Astrocyte of the cerebellum (primary cell): Measurements from ENCODE around the gene GKAP1.
"Not testable (repeated sequence)": the region's sequence is repeated elsewhere in the genome, so short reads cannot be mapped to it uniquely, and the experiment has no call there.

Source experiments
- DNase-seq: peaks from one replicate; pipeline ENCODE4 v3.0.0-alpha.2; 2011; ENCODE audit warnings: low read depth
- H3K4me3 ChIP-seq: 2 replicates; pipeline ENCODE4 v1.5.1; 2011; ENCODE audit warnings: mild to moderate bottlenecking, low read depth, low read length, moderate library complexity
- CTCF ChIP-seq: IDR thresholded peaks from 2 replicates; pipeline ENCODE4 v1.5.1; 2012; ENCODE audit warnings: low read length, low read depth, moderate library complexity, mild to moderate bottlenecking; ENCODE audit errors: missing control alignments
- in situ Hi-C: cut with HindIII; loops from 2 replicates; pipeline ENCODE4 v1.10.0; 2017; ENCODE audit warnings: low sequenced_read_pairs

GKAP1 gene

DNA sequence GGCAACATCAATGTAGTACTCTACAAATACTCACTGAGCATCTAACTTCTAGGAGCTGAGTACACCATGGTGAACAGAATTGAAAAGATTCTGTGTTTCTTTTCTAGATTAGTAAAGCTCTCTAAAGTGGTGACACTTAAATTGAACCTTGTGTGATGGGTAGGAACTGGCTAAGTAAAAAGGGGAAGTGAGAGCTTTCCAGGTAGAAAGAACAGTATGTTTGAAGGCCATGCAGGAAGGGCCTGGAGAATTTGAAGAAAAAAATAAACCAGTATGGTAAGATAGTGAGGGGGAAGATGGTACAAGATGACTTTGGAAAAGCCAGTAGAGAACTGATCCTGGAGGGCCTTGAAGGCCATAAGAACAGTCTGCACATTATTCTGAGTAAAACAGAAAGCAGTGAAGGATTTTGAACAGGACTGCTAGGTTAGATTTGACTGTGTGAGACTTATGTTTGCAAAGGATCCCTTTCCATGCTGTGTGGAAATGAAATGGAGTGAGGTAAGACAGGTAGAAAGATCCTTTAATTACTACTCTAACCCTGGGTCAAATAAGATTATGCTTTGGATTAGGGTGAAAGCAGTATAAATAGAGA, 63.1 kb downstream of the GKAP1 start:
- DNase-seq, result no peak
- TF ChIP-seq CTCF, result no peak
- H3K4me3 ChIP-seq, result no peak overlapping the region
- in situ Hi-C loops, result no loop called here

GRCh38 chr9:83749706-83750105, 67.9 kb downstream of the GKAP1 start:
- TF ChIP-seq CTCF, result no peak
- DNase-seq, result no peak
- no peak overlapping the region for H3K4me3 ChIP-seq
- in situ Hi-C loops, result no loop called here

- DNase-seq, result no peak
- in situ Hi-C loops, result no loop called here
- TF ChIP-seq CTCF, result no peak
- no peak overlapping the region for H3K4me3 ChIP-seq
These were observed 73.4 kb downstream of the GKAP1 start for GRCh38 chr9:83744206-83744605.

GRCh38 chr9:83733739-83734138, 83.8 kb downstream of the GKAP1 start:
- DNase-seq, result no peak
- TF ChIP-seq CTCF, result no peak
- in situ Hi-C loops, result no loop called here
- H3K4me3 ChIP-seq, result no peak overlapping the region

- in situ Hi-C loops, DNase-seq, H3K4me3 ChIP-seq: not testable (repeated sequence)
These were observed 88.8 kb downstream of the GKAP1 start for GRCh38 chr9:83728591-83729368.

GRCh38 chr9:83724436-83724835, 93.1 kb downstream of the GKAP1 start:
- no peak overlapping the region for H3K4me3 ChIP-seq
- DNase-seq, result no peak
- in situ Hi-C loops, result loop anchor here (5.0 kb wide), 1 partner anchor 42 kb away; no protein-coding TSS in a partner anchor
- TF ChIP-seq CTCF, result no peak
